Stomach (tissue), 9 donors: ENCODE results near the gene TF. TPM values are rescaled to one million over a fixed set of nuclear protein-coding genes. Genes with fewer than 3 reads are reported as not detected.

Experiments
- DNase-seq, 2 donors: peaks; one replicate each; pipeline versions ENCODE4 v3.0.0 to v3.0.0-alpha.2; 2013 to 2019
- H3K27ac ChIP-seq, 5 donors: fragments of 200-600 bp in 4 of 5; sonication (generic) in 4 of 5; one replicate each; pipeline ENCODE4 v1.5.1; 2013 to 2019; ENCODE audit warnings: mild to moderate bottlenecking in 1 of 5, moderate library complexity in 1 of 5
- H3K27me3 ChIP-seq, 3 donors: fragments of 200-600 bp; sonication (generic); one replicate each; pipeline ENCODE4 v1.5.1; 2017 to 2019; ENCODE audit warnings: mixed run types in 1 of 3
- H3K36me3 ChIP-seq, 4 donors: fragments of 200-600 bp; sonication (generic); 1 replicate in 3 of 4; 2 replicates in 1 of 4; pipeline ENCODE4 v1.5.1; 2016 to 2019
- H3K4me1 ChIP-seq, 4 donors: fragments of 200-600 bp; sonication (generic); one replicate each; pipeline ENCODE4 v1.5.1; 2016 to 2019
- H3K4me3 ChIP-seq, 4 donors: fragments of 200-600 bp; sonication (generic) in 3 of 4; one replicate each; pipeline ENCODE4 v1.5.1; 2016 to 2019; ENCODE audit warnings: mild to moderate bottlenecking in 1 of 4
- H3K9me3 ChIP-seq, 4 donors: fragments of 200-600 bp; sonication (generic); one replicate each; pipeline ENCODE4 v1.5.1; 2016 to 2019
- CTCF ChIP-seq, 7 experiments: fragments of 450-650 bp in 4 of 7; fragments of 200-600 bp in 3 of 7; sonication (generic) in 3 of 7; IDR thresholded peaks; one replicate each; pipeline ENCODE4 v1.5.1; 2016 to 2019; ENCODE audit warnings: antibody characterized with exemption in 7 of 7, control low read depth in 2 of 7, mild to moderate bottlenecking in 1 of 7
- EP300 ChIP-seq: sonication (generic); formaldehyde crosslinking; IDR thresholded peaks from one replicate; pipeline ENCODE4 v1.6.1; 2017; ENCODE audit warnings: antibody characterized with exemption
- POLR2A ChIP-seq, 4 donors: fragments of 450-650 bp; IDR thresholded peaks; one replicate each; pipeline ENCODE4 v1.6.1; 2016; ENCODE audit warnings: antibody characterized with exemption in 4 of 4, control low read depth in 2 of 4, mild to moderate bottlenecking in 1 of 4, moderate library complexity in 1 of 4
- POLR2AphosphoS5 ChIP-seq, 3 donors: sonication (generic); formaldehyde crosslinking; IDR thresholded peaks; one replicate each; pipeline ENCODE4 v1.6.1; 2016; ENCODE audit warnings: antibody characterized with exemption in 3 of 3
- WGBS, 5 donors: extraction: QIAGEN DNeasy Blood & Tissue Kit in 3 of 5; methylation state at CpG; one replicate each; pipeline versions ENCODE4 v1.1.5 to v1.1.7; 2013 to 2018; 5-methylcytosine and 5-hydroxymethylcytosine counted together
- intact Hi-C: fragments of 100-400 bp; cut with DNase I; formaldehyde crosslinking; loops from one replicate; pipeline ENCODE4 v1.15.1; 2023; ENCODE audit warnings: low total_unique reads
- polyA plus RNA-seq, 3 donors: library from polyadenylated mRNA; stranded (reverse); fragments of 200-250 nt; gene quantifications; one replicate each; pipeline ENCODE4 v1.2.3, GENCODE V29; 2013
- total RNA-seq, 5 donors: library from RNA; depleted of rRNA; stranded (reverse); fragments of >200 nt; gene quantifications; one replicate each; pipeline versions ENCODE4 v1.1.0 to v1.2.3, GENCODE V29; 2014 to 2016
- donor health status: healthy with polysubstance abuse.
- donor health status: Bipolar disorder and iron deficiency.
- donor health status: healthy.

Gene TF
- total and polyA plus RNA-seq, 8 donors, result under 0.01 to 16.2 (median 0.68) TPM; not detected in 1

- Histone ChIP-seq H3K4me3 (no peak overlapping the region), H3K9me3 (peaks cover 0 to 20% (median 6%) of the 10 kb centered on the region in 4 donors), H3K36me3 (no peaks in the 10 kb centered on the region), H3K27ac (no peak overlapping the region), H3K27me3 (no peaks in the 10 kb centered on the region), H3K4me1 (no peaks in the 10 kb centered on the region)
- no peak for TF ChIP-seq CTCF (IDR thresholded peaks at IDR 0.05)
- WGBS, 5 donors, result 44 to 57% (median 56%) methylated on average over 9 of the region's 9 CpGs
- intact Hi-C loops, result no loop called here
- no peak for DNase-seq
These were observed 46.1 kb downstream of the TF start for GRCh38 chr3:133792171-133792763.

- TF ChIP-seq CTCF (IDR thresholded peaks at IDR 0.05) (no peak), POLR2AphosphoS5 (IDR thresholded peaks at IDR 0.05) (no peak), POLR2A (IDR thresholded peaks at IDR 0.05) (no peak), EP300 (no peak)
- 70 to 78% (median 75%) methylated on average over 3 of the region's 3 CpGs for WGBS, 5 donors
- H3K27me3 ChIP-seq, result peaks cover 0 to 4% (median 0%) of the 10 kb centered on the region in 3 donors
- no peak for DNase-seq
- intact Hi-C loops, result no loop called here
- H3K36me3 ChIP-seq, result no peaks in the 10 kb centered on the region
- H3K4me1 ChIP-seq, result peaks cover 0 to 11% (median 0%) of the 10 kb centered on the region in 4 donors
- H3K9me3 ChIP-seq, result peaks cover 0 to 8% (median under 1%) of the 10 kb centered on the region in 4 donors
- H3K27ac ChIP-seq, result no peak overlapping the region
- H3K4me3 ChIP-seq, result no peak overlapping the region
These were observed 51.4 kb downstream of the TF start for GRCh38 chr3:133797396-133798105.

GRCh38 chr3:133799794-133800585, 53.8 kb downstream of the TF start:
- 47 to 58% (median 53%) methylated on average over 7 of the region's 7 CpGs for WGBS, 5 donors
- Histone ChIP-seq H3K4me3 (no peak overlapping the region), H3K4me1 (peaks cover 0 to 13% (median under 1%) of the 10 kb centered on the region in 4 donors), H3K27ac (no peak overlapping the region), H3K9me3 (no peaks in the 10 kb centered on the region), H3K36me3 (no peaks in the 10 kb centered on the region), H3K27me3 (peaks cover 0 to 4% (median 0%) of the 10 kb centered on the region in 3 donors)
- TF ChIP-seq EP300 (no peak), POLR2AphosphoS5 (IDR thresholded peaks at IDR 0.05) (peak in 1 of 3 donors; percentile 19)
- intact Hi-C loops, result no loop called here
- peak in 1 of 2 donors; percentile 39 for DNase-seq

- 90 to 96% (median 93%) methylated on average over 5 of the region's 5 CpGs for WGBS, 5 donors
- no peak for DNase-seq
- H3K27ac ChIP-seq, result no peak overlapping the region
- peaks cover 0 to 8% (median 7%) of the 10 kb centered on the region in 4 donors for H3K36me3 ChIP-seq
- H3K27me3 ChIP-seq, result peaks cover 0 to 4% (median 0%) of the 10 kb centered on the region in 3 donors
- H3K4me1 ChIP-seq, result peaks cover 0 to 38% (median 18%) of the 10 kb centered on the region in 4 donors
- no peak overlapping the region for H3K4me3 ChIP-seq
- no peak for TF ChIP-seq POLR2A (IDR thresholded peaks at IDR 0.05)
- no peaks in the 10 kb centered on the region for H3K9me3 ChIP-seq
- intact Hi-C loops, result no loop called here
These were observed 57.3 kb downstream of the TF start for GRCh38 chr3:133803469-133803868.

GRCh38 chr3:133804896-133805295, 58.7 kb downstream of the TF start:
- WGBS, 5 donors, result 49 to 80% (median 57%) methylated on average over 4 of the region's 4 CpGs
- Histone ChIP-seq H3K36me3 (peaks cover 2 to 22% (median 19%) of the 10 kb centered on the region in 4 donors), H3K27me3 (peaks cover 0 to 4% (median 0%) of the 10 kb centered on the region in 3 donors), H3K4me1 (peaks cover 0 to 37% (median 19%) of the 10 kb centered on the region in 4 donors), H3K4me3 (peak overlapping the region; percentile 82 to 99 (median 88)), H3K27ac (no peak overlapping the region), H3K9me3 (no peaks in the 10 kb centered on the region)
- intact Hi-C loops, result no loop called here
- no peak for DNase-seq
- no peak for TF ChIP-seq POLR2AphosphoS5 (IDR thresholded peaks at IDR 0.05)
- TF ChIP-seq POLR2A (IDR thresholded peaks at IDR 0.05), result no peak
- TF ChIP-seq CTCF (IDR thresholded peaks at IDR 0.05), result no peak
- no peak for TF ChIP-seq EP300
